Activated CD8-positive, alpha-beta T cell treated with anti-CD3 and anti-CD28 coated beads for 36 hours (primary cell): Measurements from ENCODE around the gene EXD1. TPM values are rescaled to one million over a fixed set of nuclear protein-coding genes. Genes with fewer than 3 reads are reported as not detected.
"Not testable (repeated sequence)": the region's sequence is repeated elsewhere in the genome, so short reads cannot be mapped to it uniquely, and the experiment has no call there.

Source experiments
- ATAC-seq: fragments of 200-7000 bp; cut with Tn5 transposase; one replicate; pipeline ENCODE4 v1.10.0; 2021; ENCODE audit warnings: mild to moderate bottlenecking, moderate library complexity
- CTCF ChIA-PET: fragments of 350-600 bp; sonication (Branson Sonifier 250); formaldehyde crosslinking; loops from one replicate; lab custom pipeline; 2021; ENCODE audit warnings: antibody characterized with exemption; lab: Charles Lee
- POLR2A ChIA-PET: fragments of 350-600 bp; sonication (Branson Sonifier 250); formaldehyde crosslinking; loops from one replicate; lab custom pipeline; 2021; ENCODE audit warnings: antibody characterized with exemption; lab: Charles Lee
- DNase-seq: peaks from one replicate; pipeline ENCODE4 v3.0.0-alpha.2; 2020
- H3K27ac Mint-ChIP-seq: one replicate; pipeline ENCODE4 v1.8.0; 2021; ENCODE audit warnings: mild to moderate bottlenecking, mixed read lengths
- H3K27me3 Mint-ChIP-seq: one replicate; pipeline ENCODE4 v1.8.0; 2021; ENCODE audit warnings: mixed read lengths
- H3K36me3 Mint-ChIP-seq: one replicate; pipeline ENCODE4 v1.8.0; 2021; ENCODE audit warnings: low read depth, mixed read lengths
- H3K4me1 Mint-ChIP-seq: one replicate; pipeline ENCODE4 v1.8.0; 2021; ENCODE audit warnings: low read depth, mixed read lengths
- H3K4me3 Mint-ChIP-seq: one replicate; pipeline ENCODE4 v1.8.0; 2021; ENCODE audit warnings: mild to moderate bottlenecking, moderate library complexity, mixed read lengths
- H3K9me3 Mint-ChIP-seq: one replicate; pipeline ENCODE4 v1.8.0; 2021; ENCODE audit warnings: mixed read lengths
- intact Hi-C: fragments of 100-400 bp; cut with micrococcal nuclease; formaldehyde crosslinking; loops from one replicate; pipeline ENCODE4 v1.10.0; 2022
- total RNA-seq, 2 experiments: library from RNA; stranded (reverse); gene quantifications; one replicate each; pipeline ENCODE4 v1.2.3, GENCODE V29; 2021
- TF ChIP-seq, protein P1 (sequence below): fragments of 200-600 bp; IDR thresholded peaks from one replicate; pipeline ENCODE4 v1.8.0; 2022; ENCODE audit warnings: antibody characterized with exemption, mild to moderate bottlenecking

Gene EXD1
- total RNA-seq, 2 experiments from 2014 or later = not detected

DNA sequence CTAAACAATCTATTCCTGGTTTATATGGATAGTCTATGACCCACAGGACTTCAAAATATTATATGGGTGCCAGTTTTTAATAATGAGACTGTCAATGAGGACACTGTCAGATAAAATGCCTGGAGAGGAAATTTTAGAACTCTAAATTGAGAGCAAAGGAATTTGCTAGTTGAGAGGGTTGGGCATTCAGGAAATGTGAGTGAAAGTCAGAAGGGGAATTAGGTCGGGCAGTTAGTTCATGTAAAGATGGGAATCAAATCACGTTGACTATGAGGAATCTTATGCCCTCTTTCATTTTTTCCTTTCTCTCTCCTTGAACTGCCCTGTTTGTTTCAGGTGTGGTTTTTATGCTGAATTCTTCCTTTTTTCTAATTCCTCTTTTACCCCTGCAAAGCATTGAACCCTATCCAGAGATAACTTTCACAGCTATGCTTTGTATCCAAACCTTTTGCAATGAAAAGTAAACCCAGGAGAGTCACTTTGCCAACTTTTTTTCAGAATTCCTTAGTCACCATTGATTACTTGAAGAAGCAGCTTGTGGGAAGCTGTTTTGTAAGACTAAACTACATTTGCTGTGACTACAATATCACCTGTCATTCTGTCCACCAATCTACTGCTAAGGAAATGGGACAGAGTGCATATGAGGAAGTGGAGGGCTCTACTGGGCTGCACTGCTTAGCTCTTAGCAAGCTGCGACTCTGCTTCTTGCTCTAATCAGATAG lies 28.4 kb upstream of the EXD1 start:
- no peaks in the 10 kb centered on the region for H3K4me1 Mint-ChIP-seq
- ATAC-seq = no peak
- H3K4me3 Mint-ChIP-seq = no peak overlapping the region
- TF ChIP-seq, protein P1, sequence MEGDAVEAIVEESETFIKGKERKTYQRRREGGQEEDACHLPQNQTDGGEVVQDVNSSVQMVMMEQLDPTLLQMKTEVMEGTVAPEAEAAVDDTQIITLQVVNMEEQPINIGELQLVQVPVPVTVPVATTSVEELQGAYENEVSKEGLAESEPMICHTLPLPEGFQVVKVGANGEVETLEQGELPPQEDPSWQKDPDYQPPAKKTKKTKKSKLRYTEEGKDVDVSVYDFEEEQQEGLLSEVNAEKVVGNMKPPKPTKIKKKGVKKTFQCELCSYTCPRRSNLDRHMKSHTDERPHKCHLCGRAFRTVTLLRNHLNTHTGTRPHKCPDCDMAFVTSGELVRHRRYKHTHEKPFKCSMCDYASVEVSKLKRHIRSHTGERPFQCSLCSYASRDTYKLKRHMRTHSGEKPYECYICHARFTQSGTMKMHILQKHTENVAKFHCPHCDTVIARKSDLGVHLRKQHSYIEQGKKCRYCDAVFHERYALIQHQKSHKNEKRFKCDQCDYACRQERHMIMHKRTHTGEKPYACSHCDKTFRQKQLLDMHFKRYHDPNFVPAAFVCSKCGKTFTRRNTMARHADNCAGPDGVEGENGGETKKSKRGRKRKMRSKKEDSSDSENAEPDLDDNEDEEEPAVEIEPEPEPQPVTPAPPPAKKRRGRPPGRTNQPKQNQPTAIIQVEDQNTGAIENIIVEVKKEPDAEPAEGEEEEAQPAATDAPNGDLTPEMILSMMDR = no peak
- CTCF ChIA-PET = no interaction called here
- POLR2A ChIA-PET = no interaction called here
- no peak for DNase-seq
- no peak overlapping the region for H3K27ac Mint-ChIP-seq
- intact Hi-C loops = no loop called here
- H3K9me3 Mint-ChIP-seq = no peaks in the 10 kb centered on the region
- H3K27me3 Mint-ChIP-seq = no peaks in the 10 kb centered on the region
- no peaks in the 10 kb centered on the region for H3K36me3 Mint-ChIP-seq

DNA sequence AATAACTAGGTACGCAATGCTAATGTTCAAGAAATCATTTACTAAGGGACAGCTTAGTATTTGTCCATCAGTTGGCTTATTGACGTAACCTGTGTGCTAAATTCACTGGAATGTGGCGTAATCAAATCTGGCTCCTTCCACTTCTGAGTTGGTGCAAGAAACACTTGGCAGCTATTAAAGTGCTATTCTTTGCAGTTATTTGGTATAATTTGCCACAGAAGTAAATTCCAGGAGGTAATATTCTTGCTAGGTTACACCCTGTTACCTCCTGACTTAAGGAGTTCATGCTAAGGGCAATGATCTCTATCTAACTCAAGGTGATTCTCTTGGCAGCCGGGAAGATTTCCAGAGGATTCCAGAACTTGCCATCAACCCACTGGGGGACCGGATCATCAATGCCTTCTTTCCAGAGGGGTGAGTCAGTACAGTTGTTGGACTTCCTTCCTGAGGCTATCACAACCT lies 26.1 kb upstream of the EXD1 start:
- intact Hi-C loops = no loop called here
- Mint-ChIP-seq H3K4me1 (no peaks in the 10 kb centered on the region), H3K9me3 (no peaks in the 10 kb centered on the region), H3K27me3 (no peaks in the 10 kb centered on the region), H3K4me3 (no peak overlapping the region), H3K36me3 (no peaks in the 10 kb centered on the region), H3K27ac (no peak overlapping the region)
- no peak for ATAC-seq
- ChIA-PET CTCF (no interaction called here), POLR2A (no interaction called here)
- no peak for DNase-seq
- TF ChIP-seq, protein P1 = no peak

DNA sequence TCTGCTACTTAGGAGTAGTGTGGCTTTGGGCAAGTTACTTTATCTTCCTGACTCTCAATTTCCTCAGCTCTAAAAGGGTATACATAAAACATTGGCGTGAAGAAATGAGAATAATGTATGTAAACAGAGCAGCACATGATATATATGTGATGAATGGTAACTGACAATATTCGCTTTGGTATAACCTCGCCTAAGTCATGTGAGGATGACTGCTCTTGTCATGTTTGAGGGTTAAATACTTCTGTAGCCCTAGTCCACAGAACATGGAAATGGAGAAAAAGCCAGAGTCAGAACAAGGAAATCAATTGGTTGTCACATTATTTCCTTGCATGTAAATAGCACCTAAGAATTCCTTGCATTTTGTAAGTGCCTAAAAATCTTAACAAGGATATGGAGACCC lies 25.5 kb upstream of the EXD1 start:
- Mint-ChIP-seq H3K27me3 (no peaks in the 10 kb centered on the region), H3K9me3 (no peaks in the 10 kb centered on the region), H3K27ac (no peak overlapping the region), H3K4me1 (no peaks in the 10 kb centered on the region), H3K4me3 (no peak overlapping the region), H3K36me3 (no peaks in the 10 kb centered on the region)
- intact Hi-C loops = no loop called here
- DNase-seq = no peak
- ATAC-seq = no peak
- ChIA-PET CTCF (no interaction called here), POLR2A (no interaction called here)
- TF ChIP-seq, protein P1 = no peak

DNA sequence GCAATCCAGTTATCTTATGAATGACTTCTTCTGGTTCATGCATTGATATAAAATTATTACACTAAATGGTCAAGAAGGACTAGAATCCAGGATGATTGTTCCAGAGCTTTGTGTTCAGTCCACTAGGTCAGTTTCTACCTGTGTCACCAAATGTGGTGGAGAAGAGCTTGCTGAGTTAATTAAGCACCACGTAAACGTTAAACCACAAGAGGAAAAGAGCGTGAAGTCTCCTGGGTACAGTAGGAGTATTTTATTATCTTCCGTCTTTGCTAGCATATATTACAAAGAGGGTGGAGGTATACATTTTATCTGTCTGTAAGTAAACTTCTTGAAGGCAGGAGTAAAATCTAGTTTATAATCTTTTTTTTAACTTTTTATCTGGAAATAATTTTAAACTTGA lies 24.0 kb upstream of the EXD1 start:
- POLR2A ChIA-PET = interaction anchor here (0.7 kb wide), 1 partner anchor 24 kb away, joined by 4 read pairs; the partner anchor contains the start of genes CHP1 and EXD1
- Mint-ChIP-seq H3K27me3 (no peaks in the 10 kb centered on the region), H3K4me1 (no peaks in the 10 kb centered on the region), H3K9me3 (no peaks in the 10 kb centered on the region), H3K36me3 (no peaks in the 10 kb centered on the region), H3K4me3 (no peak overlapping the region), H3K27ac (no peak overlapping the region)
- ATAC-seq (no peak), DNase-seq (no peak)
- intact Hi-C loops = no loop called here
- CTCF ChIA-PET = no interaction called here
- TF ChIP-seq, protein P1 = no peak

DNA sequence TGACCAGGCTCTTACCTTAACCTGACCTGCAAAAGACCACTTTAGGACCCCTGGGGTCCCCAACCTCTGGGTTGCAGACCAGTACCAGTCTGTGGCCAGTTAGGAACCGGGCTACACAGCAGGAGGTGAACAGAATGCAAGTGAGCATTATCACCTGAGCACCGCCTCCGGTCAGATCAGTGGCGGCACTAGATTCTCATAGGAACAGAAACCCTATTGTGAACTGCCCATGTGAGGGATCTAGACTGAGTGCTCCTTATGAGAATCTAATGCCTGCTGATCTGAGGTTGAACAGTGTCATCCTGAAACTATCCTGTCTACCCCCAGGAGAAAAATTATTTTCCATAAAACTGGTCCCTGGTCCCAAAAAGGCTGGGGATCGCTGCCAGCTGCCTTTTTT lies 20.9 kb upstream of the EXD1 start:
- no peaks in the 10 kb centered on the region for H3K4me1 Mint-ChIP-seq
- CTCF ChIA-PET = interaction anchor here (1.6 kb wide), 1 partner anchor 20 kb away, joined by 5 read pairs; the partner anchor contains the start of gene CHP1
- no peaks in the 10 kb centered on the region for H3K36me3 Mint-ChIP-seq
- H3K4me3 Mint-ChIP-seq = no peak overlapping the region
- no peaks in the 10 kb centered on the region for H3K27me3 Mint-ChIP-seq
- ATAC-seq (no peak), DNase-seq (no peak)
- TF ChIP-seq, protein P1 = no peak
- POLR2A ChIA-PET = interaction anchor here (0.6 kb wide), 1 partner anchor 424 kb away, joined by 4 read pairs; no protein-coding TSS in a partner anchor
- no peaks in the 10 kb centered on the region for H3K9me3 Mint-ChIP-seq
- no peak overlapping the region for H3K27ac Mint-ChIP-seq
- intact Hi-C loops = no loop called here

DNA sequence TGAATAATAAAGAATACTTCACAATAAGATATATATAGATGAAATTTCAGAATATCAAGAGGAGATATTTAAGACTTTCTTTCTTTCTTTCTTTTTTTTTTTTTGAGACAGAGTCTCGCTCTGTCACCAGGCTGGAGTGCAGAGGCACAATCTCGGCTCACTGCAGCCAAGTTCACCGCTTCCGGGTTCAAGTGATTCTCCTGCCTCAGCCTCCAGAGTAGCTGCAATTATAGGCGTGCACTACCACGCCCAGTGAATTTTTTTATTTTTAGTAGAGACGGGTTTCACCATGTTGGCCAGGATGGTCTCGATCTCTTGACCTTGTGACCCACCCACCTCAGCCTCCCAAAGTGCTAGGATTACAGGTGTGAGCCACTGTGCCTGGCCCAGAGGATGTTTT lies 20.2 kb upstream of the EXD1 start:
- H3K4me3 Mint-ChIP-seq, H3K36me3 Mint-ChIP-seq, DNase-seq, H3K9me3 Mint-ChIP-seq, H3K4me1 Mint-ChIP-seq, H3K27ac Mint-ChIP-seq, intact Hi-C loops, ATAC-seq, POLR2A ChIA-PET, H3K27me3 Mint-ChIP-seq: not testable (repeated sequence)
- CTCF ChIA-PET = interaction anchor here (1.6 kb wide), 1 partner anchor 20 kb away, joined by 5 read pairs; the partner anchor contains the start of gene CHP1
